SHP77 (cell line): ENCODE results near the gene CDKL1.

Source experiments
- DNase-seq, 2 experiments: peaks; one replicate each; lab custom pipeline; 2025; lab: John Stamatoyannopoulos, UW

The CDKL1 gene

GRCh38 chr14:50396631-50397389 is at the start of gene CDKL1:
TSS of gene CDKL1 (minus strand) at chr14:50396881. CDS start at chr14:50395868, 1,013 bp downstream.
- peak; percentile 64 to 73 for DNase-seq

- no peak for DNase-seq
These were observed 37.8 kb upstream of the CDKL1 start for GRCh38 chr14:50434528-50434927.

GRCh38 chr14:50432131-50432530 is 35.5 kb upstream of the CDKL1 start:
- no peak for DNase-seq

DNA sequence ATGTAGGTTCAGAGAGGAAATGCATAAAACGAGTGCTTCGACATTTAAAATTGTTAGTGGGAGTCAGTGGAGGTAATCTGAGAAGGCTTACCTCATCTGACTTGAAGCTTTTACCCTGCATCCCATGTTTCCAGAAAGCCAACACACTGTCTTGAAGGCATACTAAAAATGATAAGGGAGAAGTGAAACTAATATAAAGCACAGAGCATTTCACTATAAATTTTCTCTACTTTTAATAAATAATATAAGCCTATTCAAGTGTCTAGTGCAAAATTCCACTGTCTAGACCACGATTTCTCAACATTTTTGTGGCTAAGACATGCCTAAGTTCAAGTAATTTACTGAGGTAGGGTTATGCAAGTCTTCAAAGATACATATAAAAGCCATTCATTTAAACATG is 29.1 kb upstream of the CDKL1 start:
- DNase-seq = no peak

GRCh38 chr14:50425105-50425504 is 28.4 kb upstream of the CDKL1 start:
- DNase-seq = no peak

DNA sequence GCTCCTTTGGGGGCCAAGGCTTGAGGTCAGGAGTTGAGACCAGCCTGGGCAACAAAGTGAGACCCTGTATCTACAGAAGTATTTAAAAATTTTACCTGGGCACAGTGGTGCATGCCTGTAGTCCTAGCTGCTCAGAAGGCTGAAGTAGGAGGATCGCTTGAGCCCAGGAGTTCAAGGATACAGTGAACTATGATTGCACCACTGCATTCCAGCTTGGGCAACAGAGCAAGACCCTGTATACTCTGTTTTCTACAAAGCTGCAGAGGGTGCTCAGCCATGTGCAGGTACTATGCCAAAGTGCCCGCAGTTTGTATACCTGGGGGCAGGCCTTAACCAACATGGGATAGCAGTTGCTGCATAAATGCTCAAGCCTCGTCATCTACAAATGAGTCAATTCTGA is 26.8 kb upstream of the CDKL1 start:
- no peak for DNase-seq

DNA sequence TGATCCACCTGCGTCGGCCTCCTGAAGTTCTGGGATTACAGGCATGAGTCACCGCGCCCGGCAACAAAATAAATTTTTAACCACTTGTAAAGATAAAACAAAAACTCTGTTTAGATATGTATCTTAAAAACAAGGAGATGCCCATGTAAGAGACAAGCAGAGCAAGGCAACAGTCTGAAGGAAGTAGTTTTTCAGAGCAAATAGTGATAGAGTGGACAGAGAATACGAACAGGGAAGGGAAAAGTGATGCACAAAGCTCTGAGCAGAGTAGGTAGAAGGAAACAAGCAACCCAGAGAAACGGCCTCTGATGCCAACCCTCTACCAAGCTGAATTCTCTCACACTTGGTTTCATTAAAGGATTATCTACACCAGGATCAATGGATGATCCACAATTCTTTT is 24.8 kb upstream of the CDKL1 start:
- DNase-seq = no peak

DNA sequence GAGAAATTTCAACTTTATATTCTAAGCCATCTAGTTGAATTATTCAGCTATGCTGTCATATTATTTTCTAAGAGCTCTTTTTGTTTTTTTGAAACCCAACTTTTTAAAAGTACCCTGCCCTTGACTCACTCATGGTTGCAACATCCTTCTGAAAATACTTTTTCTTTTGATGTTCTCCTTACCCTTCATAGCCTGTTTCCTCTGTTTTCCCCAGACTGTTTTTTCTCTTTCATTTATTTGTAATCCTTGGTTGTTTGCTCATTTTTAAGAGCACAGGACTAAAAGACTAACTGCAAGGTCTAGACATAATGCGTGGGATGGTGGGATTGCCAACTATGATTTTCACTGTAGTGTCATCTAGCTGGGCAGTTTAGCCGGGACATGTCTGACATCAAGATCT is 21.2 kb upstream of the CDKL1 start:
- DNase-seq = no peak

GRCh38 chr14:50410921-50411320 is 14.2 kb upstream of the CDKL1 start:
- no peak for DNase-seq

GRCh38 chr14:50410071-50410470 is 13.4 kb upstream of the CDKL1 start:
- no peak for DNase-seq

GRCh38 chr14:50407111-50407812 is 10.6 kb upstream of the CDKL1 start:
- no peak for DNase-seq

- no peak for DNase-seq
These were observed 6.7 kb upstream of the CDKL1 start for GRCh38 chr14:50403419-50403818.

DNA sequence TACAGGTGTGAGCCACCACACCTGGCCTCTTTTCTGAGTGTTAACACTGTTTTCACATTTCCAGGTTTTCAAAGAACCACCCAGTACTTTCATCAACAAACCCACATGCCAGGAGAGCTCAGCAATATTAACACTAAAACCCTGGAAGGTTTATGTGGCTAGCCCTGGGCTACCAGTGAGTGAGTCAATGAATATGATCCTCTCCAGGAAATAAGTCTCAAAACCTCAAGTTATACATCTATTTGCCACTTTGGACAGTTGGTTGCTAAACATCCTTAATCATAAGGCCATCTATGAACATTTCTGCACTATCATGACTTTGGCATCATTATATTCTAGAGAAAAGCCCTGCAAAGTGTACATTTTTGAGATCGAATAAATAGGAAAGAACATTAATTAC is 6.3 kb upstream of the CDKL1 start:
- DNase-seq = no peak

- no peak for DNase-seq
These were observed 3.8 kb upstream of the CDKL1 start for GRCh38 chr14:50400461-50400860.

- DNase-seq = peak; percentile 8 to 26
These were observed 2.8 kb upstream of the CDKL1 start for GRCh38 chr14:50399251-50400032.

DNA sequence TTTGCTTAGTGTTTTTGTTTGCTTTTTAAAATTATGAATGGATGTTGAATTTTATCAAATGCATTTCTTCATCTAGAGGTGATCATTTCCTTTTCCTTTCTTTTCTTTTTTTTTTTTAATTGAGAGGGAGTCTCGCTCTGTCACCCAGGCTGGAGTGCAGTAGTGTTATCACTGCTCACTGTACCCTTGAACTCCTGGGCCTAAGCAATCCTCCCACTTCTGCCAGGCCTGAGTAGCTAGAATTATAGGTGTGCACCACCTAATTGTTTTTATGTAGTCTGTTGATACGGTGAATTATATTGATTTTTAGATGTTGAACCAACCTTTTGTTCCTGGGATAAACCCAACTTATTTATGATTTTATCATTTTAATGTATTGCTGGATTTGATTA is 1.5 kb upstream of the CDKL1 start:
- DNase-seq = no peak

GRCh38 chr14:50397390-50398188 is 908 bp upstream of the CDKL1 start:
- DNase-seq = peak; percentile 66 to 69

DNA sequence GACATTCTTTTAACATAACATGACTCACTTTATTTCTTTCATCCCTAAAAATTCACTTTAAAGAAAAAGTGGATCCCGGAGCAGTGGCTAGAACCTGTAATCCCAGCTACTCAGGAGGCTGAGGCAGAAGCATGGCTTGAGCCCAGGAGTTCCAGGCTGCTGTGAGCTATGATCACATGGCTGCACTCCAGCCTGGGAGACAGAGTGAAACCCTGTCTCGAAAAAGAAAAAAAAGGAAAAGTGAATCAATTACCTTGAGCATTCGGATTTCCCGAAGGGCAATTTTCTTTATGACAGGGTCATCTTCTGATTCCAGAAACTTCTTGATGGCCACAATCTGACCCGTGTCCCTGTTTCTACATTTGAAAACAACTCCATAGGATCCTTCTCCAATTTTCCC is 1.2 kb downstream of the CDKL1 start:
- DNase-seq = no peak

DNA sequence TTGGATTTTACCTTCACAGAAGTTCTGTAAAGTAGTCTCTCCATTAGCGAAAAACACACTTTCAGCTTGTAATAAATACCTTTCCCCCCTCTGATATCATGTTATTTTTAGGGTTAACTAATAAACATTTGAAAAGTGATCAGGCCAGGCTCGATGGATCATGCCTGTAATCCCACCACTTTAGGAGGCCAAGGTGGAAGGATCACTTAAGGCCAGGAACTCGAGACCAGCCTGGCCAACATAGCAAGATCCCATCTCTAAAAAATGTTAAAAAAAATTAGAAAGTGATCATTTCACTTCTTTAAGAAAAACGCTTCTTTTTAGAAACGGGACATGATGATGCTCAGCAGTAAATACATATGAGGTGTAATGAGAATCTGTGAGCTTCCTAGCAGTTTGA is 2.0 kb downstream of the CDKL1 start:
- no peak for DNase-seq

DNA sequence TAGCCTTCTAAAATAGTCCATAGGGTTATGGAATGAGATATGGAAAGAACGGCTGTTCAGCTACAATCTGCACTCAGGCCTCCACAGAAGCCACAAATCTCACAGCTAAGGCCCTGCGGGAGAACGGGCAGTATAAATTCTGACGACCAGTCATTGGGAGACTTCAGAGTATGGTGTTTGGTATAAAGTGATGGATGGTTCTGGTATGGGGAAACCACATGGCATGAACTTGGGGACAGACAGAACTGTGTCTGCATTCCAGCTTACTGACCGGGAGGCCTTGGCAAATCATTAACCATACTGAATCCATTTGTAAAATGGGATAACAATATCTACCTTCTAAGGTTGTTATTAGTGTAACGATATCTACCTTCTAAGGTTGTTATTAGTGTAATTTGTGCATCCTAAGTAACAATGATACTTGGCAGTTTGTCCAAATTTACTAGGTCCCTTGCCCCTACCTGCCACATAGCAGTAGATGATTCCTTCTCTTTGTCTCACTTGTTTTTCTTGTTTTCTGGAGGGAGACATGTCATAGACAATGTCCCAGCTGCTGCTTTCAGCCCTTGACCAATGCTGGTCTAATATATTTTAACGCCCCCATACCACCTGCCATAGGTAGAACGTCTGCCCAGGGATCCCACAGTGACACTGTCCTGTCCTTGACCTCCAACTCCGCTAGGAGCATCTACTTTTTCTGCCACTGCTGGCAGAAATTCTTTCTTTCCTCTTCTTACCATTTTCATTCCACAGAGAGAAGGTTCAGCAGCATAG is 6.8 kb downstream of the CDKL1 start:
- DNase-seq = no peak

DNA sequence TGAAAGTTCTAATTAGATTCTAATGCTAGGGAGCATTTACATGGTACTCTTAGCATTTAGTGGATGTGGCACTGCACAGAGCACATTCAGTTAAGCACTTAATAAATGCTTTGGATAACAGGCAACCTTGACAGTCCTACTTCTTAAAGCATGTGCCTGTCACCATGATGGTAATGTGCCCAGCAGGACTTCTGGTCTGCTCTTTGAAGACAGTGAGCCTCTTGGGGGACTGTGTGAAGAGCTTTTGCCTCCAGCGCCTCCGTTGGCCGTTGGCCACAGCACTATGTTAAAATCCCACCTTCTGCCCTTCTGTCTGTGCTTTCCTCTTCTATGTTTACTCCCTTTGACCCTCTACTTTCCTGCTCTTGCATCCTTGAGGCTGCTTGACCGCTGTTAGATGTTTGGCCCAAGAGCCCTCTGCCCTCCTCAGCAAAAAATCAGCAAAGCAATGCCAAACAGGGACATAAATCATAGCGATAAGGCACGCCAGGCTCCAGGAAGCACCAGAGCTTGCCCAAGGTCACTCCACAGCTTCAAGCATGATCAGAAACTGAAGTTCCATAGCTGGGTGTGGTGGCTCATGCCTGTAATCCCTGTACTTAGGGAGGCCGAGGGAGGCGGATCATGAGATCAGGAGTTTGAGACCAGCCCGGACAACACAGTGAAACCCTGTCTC is 8.3 kb downstream of the CDKL1 start:
- no peak for DNase-seq
